DND-41 (cell line): ENCODE measurements around the gene CALCR.

Experiments used
- ATAC-seq: fragments of 200-7000 bp; cut with Tn5 transposase; 3 replicates; pipeline ENCODE4 v1.9.1; 2021; ENCODE audit warnings: low read depth; ENCODE audit not compliant: insufficient read depth
- DNase-seq: peaks from one replicate; pipeline ENCODE4 v3.0.0-alpha.2; 2020
- H2AFZ ChIP-seq: 2 replicates; pipeline ENCODE4 v1.6.0; 2012; ENCODE audit warnings: low read depth, low read length
- H3K27ac ChIP-seq: 2 replicates; pipeline ENCODE4 v1.5.1; 2012; ENCODE audit warnings: low read length, inconsistent platforms
- H3K27me3 ChIP-seq: fragments of 200-600 bp; sonication (generic); 2 replicates; pipeline ENCODE4 v1.6.0; 2012; ENCODE audit warnings: low read length, mild to moderate bottlenecking, inconsistent platforms; ENCODE audit not compliant: insufficient read depth, poor library complexity
- H3K36me3 ChIP-seq: 2 replicates; pipeline ENCODE4 v1.5.1; 2012; ENCODE audit warnings: low read length, inconsistent platforms; ENCODE audit not compliant: insufficient read depth
- H3K4me1 ChIP-seq: 2 replicates; pipeline ENCODE4 v1.5.1; 2012; ENCODE audit warnings: mild to moderate bottlenecking, low read length; ENCODE audit not compliant: insufficient read depth
- H3K4me2 ChIP-seq: 2 replicates; pipeline ENCODE4 v1.6.0; 2012; ENCODE audit warnings: mild to moderate bottlenecking, moderate library complexity, low read length, inconsistent platforms; ENCODE audit not compliant: insufficient read depth
- H3K4me3 ChIP-seq, 2 experiments: fragments of 200-600 bp in 1 of 2; shearing (Covaris generic) in 1 of 2; 2 replicates each; pipeline ENCODE4 v1.5.1; 2012 to 2016; ENCODE audit warnings: inconsistent platforms in 2 of 2, low read length in 2 of 2, mild to moderate bottlenecking in 2 of 2, low read depth in 1 of 2, moderate library complexity in 1 of 2
- H3K79me2 ChIP-seq: 2 replicates; pipeline ENCODE4 v1.6.0; 2012; ENCODE audit warnings: low read length, inconsistent platforms; ENCODE audit not compliant: insufficient read depth
- H3K9ac ChIP-seq: 2 replicates; pipeline ENCODE4 v1.6.0; 2012; ENCODE audit warnings: low read depth, mild to moderate bottlenecking, inconsistent platforms, low read length, moderate library complexity
- H3K9me3 ChIP-seq: 2 replicates; pipeline ENCODE4 v1.5.1; 2012; ENCODE audit warnings: low read length, moderate library complexity, mild to moderate bottlenecking, inconsistent platforms; ENCODE audit not compliant: insufficient read depth, severe bottlenecking
- H4K20me1 ChIP-seq: 2 replicates; pipeline ENCODE4 v1.6.0; 2012; ENCODE audit warnings: low read length; ENCODE audit not compliant: insufficient read depth
- EZH2 ChIP-seq: IDR thresholded peaks from 3 replicates; pipeline ENCODE4 v1.6.1; 2012; ENCODE audit warnings: borderline replicate concordance, low read depth, mild to moderate bottlenecking, moderate library complexity, low read length, inconsistent platforms; ENCODE audit not compliant: severe bottlenecking
- TF ChIP-seq, protein P1 (sequence below): IDR thresholded peaks from 2 replicates; pipeline ENCODE4 v1.5.1; 2012; ENCODE audit warnings: borderline replicate concordance, low read length, moderate library complexity, mild to moderate bottlenecking; ENCODE audit not compliant: poor library complexity, severe bottlenecking; ENCODE audit errors: extremely low read depth

CALCR gene

GRCh38 chr7:93402944-93403343 lies 171.6 kb downstream of the CALCR start:
- no peak for DNase-seq
- no peak for ATAC-seq
- H3K9me3 ChIP-seq: no peaks in the 10 kb centered on the region
- H3K79me2 ChIP-seq: no peaks in the 10 kb centered on the region
- no peak overlapping the region for H3K4me3 ChIP-seq
- no peaks in the 10 kb centered on the region for H3K36me3 ChIP-seq
- no peaks in the 10 kb centered on the region for H3K4me1 ChIP-seq
- no peak overlapping the region for H3K4me2 ChIP-seq
- H4K20me1 ChIP-seq: no peaks in the 10 kb centered on the region
- no peak overlapping the region for H3K9ac ChIP-seq
- TF ChIP-seq EZH2: no peak
- TF ChIP-seq, protein P1, sequence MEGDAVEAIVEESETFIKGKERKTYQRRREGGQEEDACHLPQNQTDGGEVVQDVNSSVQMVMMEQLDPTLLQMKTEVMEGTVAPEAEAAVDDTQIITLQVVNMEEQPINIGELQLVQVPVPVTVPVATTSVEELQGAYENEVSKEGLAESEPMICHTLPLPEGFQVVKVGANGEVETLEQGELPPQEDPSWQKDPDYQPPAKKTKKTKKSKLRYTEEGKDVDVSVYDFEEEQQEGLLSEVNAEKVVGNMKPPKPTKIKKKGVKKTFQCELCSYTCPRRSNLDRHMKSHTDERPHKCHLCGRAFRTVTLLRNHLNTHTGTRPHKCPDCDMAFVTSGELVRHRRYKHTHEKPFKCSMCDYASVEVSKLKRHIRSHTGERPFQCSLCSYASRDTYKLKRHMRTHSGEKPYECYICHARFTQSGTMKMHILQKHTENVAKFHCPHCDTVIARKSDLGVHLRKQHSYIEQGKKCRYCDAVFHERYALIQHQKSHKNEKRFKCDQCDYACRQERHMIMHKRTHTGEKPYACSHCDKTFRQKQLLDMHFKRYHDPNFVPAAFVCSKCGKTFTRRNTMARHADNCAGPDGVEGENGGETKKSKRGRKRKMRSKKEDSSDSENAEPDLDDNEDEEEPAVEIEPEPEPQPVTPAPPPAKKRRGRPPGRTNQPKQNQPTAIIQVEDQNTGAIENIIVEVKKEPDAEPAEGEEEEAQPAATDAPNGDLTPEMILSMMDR: no peak
- H3K27ac ChIP-seq: no peak overlapping the region
- no peak overlapping the region for H2AFZ ChIP-seq
- peaks cover 3% of the 10 kb centered on the region for H3K27me3 ChIP-seq

- Histone ChIP-seq H2AFZ (no peak overlapping the region), H3K9me3 (no peaks in the 10 kb centered on the region), H3K4me1 (no peaks in the 10 kb centered on the region), H3K79me2 (no peaks in the 10 kb centered on the region), H3K4me2 (no peak overlapping the region), H3K4me3 (no peak overlapping the region), H3K27ac (no peak overlapping the region), H4K20me1 (no peaks in the 10 kb centered on the region), H3K9ac (no peak overlapping the region), H3K36me3 (no peaks in the 10 kb centered on the region), H3K27me3 (peaks cover 3% of the 10 kb centered on the region)
- ATAC-seq: no peak
- no peak for DNase-seq
- TF ChIP-seq EZH2: no peak
- TF ChIP-seq, protein P1: no peak
These were observed 174.9 kb downstream of the CALCR start for GRCh38 chr7:93399642-93400041.

GRCh38 chr7:93392984-93393383 lies 181.5 kb downstream of the CALCR start:
- Histone ChIP-seq H3K9ac (no peak overlapping the region), H3K27me3 (peaks cover 9% of the 10 kb centered on the region), H4K20me1 (no peaks in the 10 kb centered on the region), H3K79me2 (no peaks in the 10 kb centered on the region), H2AFZ (no peak overlapping the region), H3K4me3 (no peak overlapping the region), H3K4me2 (no peak overlapping the region), H3K36me3 (no peaks in the 10 kb centered on the region), H3K9me3 (no peaks in the 10 kb centered on the region), H3K27ac (no peak overlapping the region), H3K4me1 (no peaks in the 10 kb centered on the region)
- TF ChIP-seq EZH2: no peak
- TF ChIP-seq, protein P1: no peak
- DNase-seq: no peak
- no peak for ATAC-seq

- H3K27ac ChIP-seq: no peak overlapping the region
- no peak overlapping the region for H3K9ac ChIP-seq
- H3K4me3 ChIP-seq: no peak overlapping the region
- TF ChIP-seq, protein P1: no peak
- TF ChIP-seq EZH2: no peak
- H4K20me1 ChIP-seq: no peaks in the 10 kb centered on the region
- H3K9me3 ChIP-seq: no peaks in the 10 kb centered on the region
- DNase-seq: no peak
- no peaks in the 10 kb centered on the region for H3K4me1 ChIP-seq
- no peaks in the 10 kb centered on the region for H3K79me2 ChIP-seq
- no peaks in the 10 kb centered on the region for H3K36me3 ChIP-seq
- no peak for ATAC-seq
- H3K27me3 ChIP-seq: peaks cover 13% of the 10 kb centered on the region
- no peak overlapping the region for H2AFZ ChIP-seq
- H3K4me2 ChIP-seq: no peak overlapping the region
These were observed 183.9 kb downstream of the CALCR start for GRCh38 chr7:93390660-93391059.
